ENCODE data around the gene SOCS1. TPM values are rescaled to one million over a fixed set of nuclear protein-coding genes. Genes with fewer than 3 reads are reported as not detected.

The SOCS1 gene
- polyA plus RNA-seq, 1 donor from 2014 or later, result not detected

DNA sequence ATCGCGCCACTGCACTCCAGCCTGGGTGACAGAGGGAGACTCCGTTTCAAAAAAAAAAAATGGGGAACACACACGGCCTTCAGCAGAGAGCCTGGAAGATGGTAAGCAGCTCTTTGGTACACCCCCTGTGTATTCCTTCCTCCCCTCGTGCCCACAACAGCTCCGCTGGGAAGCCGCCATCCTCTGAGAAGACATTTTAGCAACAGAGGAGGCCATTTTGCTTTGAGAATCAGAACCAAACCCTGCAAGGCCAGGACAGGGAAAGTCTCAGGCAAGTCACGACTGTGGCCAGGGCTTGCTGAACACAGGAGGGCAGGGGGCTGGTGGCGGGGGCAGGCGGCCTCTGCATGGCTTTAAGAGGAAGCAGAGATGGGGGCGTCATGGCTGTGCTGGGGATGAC is 45.7 kb downstream of the SOCS1 start:
- Histone ChIP-seq H3K9me3 (ENCODE audit: low read length) (peaks cover 5% of the 10 kb centered on the region), H3K79me2 (replicated peaks; ENCODE audit: insufficient read depth, low read length) (no peaks in the 10 kb centered on the region), H3K9ac (ENCODE audit: low read length) (no peak overlapping the region), H3K9me2 (ENCODE audit: insufficient read depth, low read length) (no peaks in the 10 kb centered on the region), H4K20me1 (ENCODE audit: insufficient read depth) (no peaks in the 10 kb centered on the region), H3F3A (ENCODE audit: insufficient read depth, low read length, poor library complexity, severe bottlenecking) (no peaks in the 10 kb centered on the region), H3K27me3 (ENCODE audit: insufficient read depth, low read depth, low read length) (no peaks in the 10 kb centered on the region), H3K27ac (ENCODE audit: low read length) (no peak overlapping the region), H3K4me2 (ENCODE audit: low read length) (no peak overlapping the region), H2AFZ (ENCODE audit: low read depth, low read length) (no peak overlapping the region), H3K36me3 (ENCODE audit: insufficient read depth, low read length) (no peaks in the 10 kb centered on the region), H3K4me3 (ENCODE audit: low read length) (no peak overlapping the region)
- TF ChIP-seq, protein P1, sequence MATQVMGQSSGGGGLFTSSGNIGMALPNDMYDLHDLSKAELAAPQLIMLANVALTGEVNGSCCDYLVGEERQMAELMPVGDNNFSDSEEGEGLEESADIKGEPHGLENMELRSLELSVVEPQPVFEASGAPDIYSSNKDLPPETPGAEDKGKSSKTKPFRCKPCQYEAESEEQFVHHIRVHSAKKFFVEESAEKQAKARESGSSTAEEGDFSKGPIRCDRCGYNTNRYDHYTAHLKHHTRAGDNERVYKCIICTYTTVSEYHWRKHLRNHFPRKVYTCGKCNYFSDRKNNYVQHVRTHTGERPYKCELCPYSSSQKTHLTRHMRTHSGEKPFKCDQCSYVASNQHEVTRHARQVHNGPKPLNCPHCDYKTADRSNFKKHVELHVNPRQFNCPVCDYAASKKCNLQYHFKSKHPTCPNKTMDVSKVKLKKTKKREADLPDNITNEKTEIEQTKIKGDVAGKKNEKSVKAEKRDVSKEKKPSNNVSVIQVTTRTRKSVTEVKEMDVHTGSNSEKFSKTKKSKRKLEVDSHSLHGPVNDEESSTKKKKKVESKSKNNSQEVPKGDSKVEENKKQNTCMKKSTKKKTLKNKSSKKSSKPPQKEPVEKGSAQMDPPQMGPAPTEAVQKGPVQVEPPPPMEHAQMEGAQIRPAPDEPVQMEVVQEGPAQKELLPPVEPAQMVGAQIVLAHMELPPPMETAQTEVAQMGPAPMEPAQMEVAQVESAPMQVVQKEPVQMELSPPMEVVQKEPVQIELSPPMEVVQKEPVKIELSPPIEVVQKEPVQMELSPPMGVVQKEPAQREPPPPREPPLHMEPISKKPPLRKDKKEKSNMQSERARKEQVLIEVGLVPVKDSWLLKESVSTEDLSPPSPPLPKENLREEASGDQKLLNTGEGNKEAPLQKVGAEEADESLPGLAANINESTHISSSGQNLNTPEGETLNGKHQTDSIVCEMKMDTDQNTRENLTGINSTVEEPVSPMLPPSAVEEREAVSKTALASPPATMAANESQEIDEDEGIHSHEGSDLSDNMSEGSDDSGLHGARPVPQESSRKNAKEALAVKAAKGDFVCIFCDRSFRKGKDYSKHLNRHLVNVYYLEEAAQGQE (IDR thresholded peaks at IDR 0.05; ENCODE audit: borderline replicate concordance), result no peak
- TF ChIP-seq TAF1 (IDR thresholded peaks at IDR 0.05; ENCODE audit: low read depth) (no peak), RAD21 (conservative IDR thresholded peaks at IDR 0.05) (no peak), POLR2AphosphoS5 (IDR thresholded peaks at IDR 0.05) (no peak), EP300 (conservative IDR thresholded peaks at IDR 0.05; ENCODE audit: poor library complexity, severe bottlenecking) (no peak), EZH2 (IDR thresholded peaks at IDR 0.05; ENCODE audit: borderline replicate concordance, insufficient read depth, low read length, poor library complexity, severe bottlenecking) (no peak), SMC3 (conservative IDR thresholded peaks at IDR 0.05; ENCODE audit: poor library complexity) (no peak), MXI1 (conservative IDR thresholded peaks at IDR 0.05; ENCODE audit: poor library complexity, severe bottlenecking) (no peak)
- TF ChIP-seq, protein P2, sequence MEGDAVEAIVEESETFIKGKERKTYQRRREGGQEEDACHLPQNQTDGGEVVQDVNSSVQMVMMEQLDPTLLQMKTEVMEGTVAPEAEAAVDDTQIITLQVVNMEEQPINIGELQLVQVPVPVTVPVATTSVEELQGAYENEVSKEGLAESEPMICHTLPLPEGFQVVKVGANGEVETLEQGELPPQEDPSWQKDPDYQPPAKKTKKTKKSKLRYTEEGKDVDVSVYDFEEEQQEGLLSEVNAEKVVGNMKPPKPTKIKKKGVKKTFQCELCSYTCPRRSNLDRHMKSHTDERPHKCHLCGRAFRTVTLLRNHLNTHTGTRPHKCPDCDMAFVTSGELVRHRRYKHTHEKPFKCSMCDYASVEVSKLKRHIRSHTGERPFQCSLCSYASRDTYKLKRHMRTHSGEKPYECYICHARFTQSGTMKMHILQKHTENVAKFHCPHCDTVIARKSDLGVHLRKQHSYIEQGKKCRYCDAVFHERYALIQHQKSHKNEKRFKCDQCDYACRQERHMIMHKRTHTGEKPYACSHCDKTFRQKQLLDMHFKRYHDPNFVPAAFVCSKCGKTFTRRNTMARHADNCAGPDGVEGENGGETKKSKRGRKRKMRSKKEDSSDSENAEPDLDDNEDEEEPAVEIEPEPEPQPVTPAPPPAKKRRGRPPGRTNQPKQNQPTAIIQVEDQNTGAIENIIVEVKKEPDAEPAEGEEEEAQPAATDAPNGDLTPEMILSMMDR (IDR thresholded peaks at IDR 0.05; ENCODE audit: poor library complexity, severe bottlenecking), result no peak

DNA sequence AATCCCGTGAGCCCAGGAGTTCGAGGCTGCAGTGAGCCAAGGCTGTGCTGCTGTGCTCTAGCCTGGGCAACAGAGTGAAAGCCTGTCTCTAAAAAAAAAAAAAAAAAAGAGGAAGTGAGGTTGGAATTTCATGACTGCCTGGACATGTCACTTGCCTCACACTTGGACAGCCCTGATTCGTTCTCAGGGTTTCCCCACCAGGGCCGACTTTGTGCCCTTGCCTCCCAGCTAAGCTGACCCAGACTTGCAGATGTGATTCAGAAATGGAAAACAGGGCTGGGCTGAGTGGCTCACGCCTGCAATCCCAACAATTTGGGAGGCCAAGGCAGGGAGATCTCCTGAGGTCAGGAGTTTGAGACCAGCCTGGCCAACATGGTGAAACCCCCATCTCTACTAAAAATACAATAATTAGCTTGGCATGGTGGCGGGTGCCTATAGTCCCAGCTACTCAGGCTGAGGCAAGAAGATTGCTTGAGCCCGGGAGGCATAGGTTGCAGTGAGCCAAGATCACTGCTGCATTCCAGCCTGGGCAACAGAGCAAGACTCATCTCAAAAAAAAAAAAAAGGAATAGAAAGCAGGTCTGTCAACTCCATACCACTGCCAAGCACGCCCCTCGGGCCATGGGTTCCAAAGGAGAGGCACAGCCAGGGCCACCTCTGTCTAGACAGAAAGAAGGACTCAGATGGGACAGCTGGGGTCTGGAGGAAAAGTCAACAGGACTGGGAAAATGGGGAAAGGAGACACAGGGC is 46.9 kb downstream of the SOCS1 start:
- H3F3A ChIP-seq (ENCODE audit: insufficient read depth, low read length, poor library complexity, severe bottlenecking), result no peaks in the 10 kb centered on the region
- H4K20me1 ChIP-seq (ENCODE audit: insufficient read depth), result no peaks in the 10 kb centered on the region
- H3K79me2 ChIP-seq (replicated peaks; ENCODE audit: insufficient read depth, low read length), result no peaks in the 10 kb centered on the region
- no peak overlapping the region for H2AFZ ChIP-seq (ENCODE audit: low read depth, low read length)
- no peaks in the 10 kb centered on the region for H3K9me2 ChIP-seq (ENCODE audit: insufficient read depth, low read length)
- H3K9ac ChIP-seq (ENCODE audit: low read length), result no peak overlapping the region
- H3K27me3 ChIP-seq (ENCODE audit: insufficient read depth, low read depth, low read length), result no peaks in the 10 kb centered on the region
- H3K27ac ChIP-seq (ENCODE audit: low read length), result no peak overlapping the region
- TF ChIP-seq, protein P2 (IDR thresholded peaks at IDR 0.05; ENCODE audit: poor library complexity, severe bottlenecking), result no peak
- TF ChIP-seq RAD21 (conservative IDR thresholded peaks at IDR 0.05) (no peak), EZH2 (IDR thresholded peaks at IDR 0.05; ENCODE audit: borderline replicate concordance, insufficient read depth, low read length, poor library complexity, severe bottlenecking) (no peak), SMC3 (conservative IDR thresholded peaks at IDR 0.05; ENCODE audit: poor library complexity) (no peak), TAF1 (IDR thresholded peaks at IDR 0.05; ENCODE audit: low read depth) (no peak), MXI1 (conservative IDR thresholded peaks at IDR 0.05; ENCODE audit: poor library complexity, severe bottlenecking) (no peak), POLR2AphosphoS5 (IDR thresholded peaks at IDR 0.05) (no peak), EP300 (conservative IDR thresholded peaks at IDR 0.05; ENCODE audit: poor library complexity, severe bottlenecking) (no peak)
- TF ChIP-seq, protein P1 (IDR thresholded peaks at IDR 0.05; ENCODE audit: borderline replicate concordance), result no peak
- H3K9me3 ChIP-seq (ENCODE audit: low read length), result peaks cover 5% of the 10 kb centered on the region
- no peaks in the 10 kb centered on the region for H3K36me3 ChIP-seq (ENCODE audit: insufficient read depth, low read length)
- H3K4me2 ChIP-seq (ENCODE audit: low read length), result no peak overlapping the region
- H3K4me3 ChIP-seq (ENCODE audit: low read length), result no peak overlapping the region
